ENCODE data around the gene MMS22L.

MMS22L gene

DNA sequence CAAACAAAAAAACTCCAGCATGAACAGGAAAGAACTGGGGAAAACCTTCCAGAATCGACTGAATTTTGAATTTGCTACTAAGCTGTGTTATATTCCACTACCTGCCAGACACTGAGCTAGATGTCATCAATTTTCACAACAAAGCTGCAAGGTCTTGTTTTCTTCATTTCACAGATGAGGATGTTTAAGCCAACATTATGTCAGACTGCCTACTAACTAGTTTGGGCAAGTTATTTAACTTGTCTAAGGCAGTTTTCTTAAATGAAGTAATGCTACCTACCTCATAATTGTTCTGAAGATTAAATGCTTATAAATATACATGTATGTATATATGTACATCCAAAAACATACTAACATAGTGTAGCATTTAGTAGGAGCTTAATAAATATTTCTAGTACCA, 144.4 kb downstream of the MMS22L start:
- DNase-seq, result no peak

DNA sequence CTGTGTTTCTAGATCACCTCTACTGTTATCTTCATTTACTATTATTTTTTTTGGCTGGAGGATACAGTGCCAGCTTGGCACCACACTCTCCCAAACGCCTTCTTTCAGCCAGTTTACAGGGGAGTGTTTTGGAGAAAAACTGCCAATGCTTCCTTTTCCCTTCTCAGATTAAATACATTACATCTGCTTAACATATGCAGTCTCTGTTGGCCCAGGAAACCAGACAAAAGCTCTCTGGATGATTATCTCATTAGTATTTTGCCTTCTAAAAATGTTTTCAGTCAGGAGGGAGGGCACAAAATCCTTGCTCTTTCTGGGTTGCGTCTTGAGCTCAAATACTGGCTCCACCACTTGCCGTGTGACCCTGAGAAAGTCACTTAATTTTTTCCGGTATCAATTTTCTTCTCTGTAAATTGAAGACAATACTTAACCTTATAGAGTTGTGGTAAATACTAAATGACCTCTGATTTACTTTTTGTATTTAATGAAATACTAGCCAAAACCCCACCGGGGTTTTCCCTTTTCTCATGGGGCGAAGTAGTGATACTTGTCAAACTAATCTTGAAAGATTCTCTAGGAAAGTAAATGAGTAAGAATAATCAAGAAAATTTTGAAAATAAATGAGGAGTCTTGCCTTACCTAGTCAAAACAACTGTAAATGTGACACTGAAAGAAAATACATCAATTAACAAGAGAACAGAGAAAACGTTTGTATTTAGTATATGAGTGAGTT, 146.2 kb downstream of the MMS22L start:
- no peak for DNase-seq

DNA sequence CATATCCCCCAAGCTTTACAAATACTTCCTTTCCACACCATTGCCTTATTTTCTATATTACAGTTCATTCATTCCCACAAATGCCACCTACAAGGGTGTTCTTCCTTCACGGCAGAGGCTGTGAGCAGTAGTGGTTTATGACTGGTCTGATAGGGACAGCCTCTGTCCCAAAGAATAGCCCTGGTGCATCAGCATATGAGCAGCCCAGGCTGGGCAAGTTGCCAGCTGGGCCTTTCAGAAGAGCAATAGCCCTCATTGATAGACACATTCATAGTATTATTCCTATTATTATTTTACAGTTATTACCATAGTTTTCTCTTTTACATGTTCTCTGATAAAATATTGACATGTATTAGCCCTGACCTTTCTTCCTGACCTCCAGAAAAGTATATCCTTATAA, 149.9 kb downstream of the MMS22L start:
- DNase-seq, result no peak

DNA sequence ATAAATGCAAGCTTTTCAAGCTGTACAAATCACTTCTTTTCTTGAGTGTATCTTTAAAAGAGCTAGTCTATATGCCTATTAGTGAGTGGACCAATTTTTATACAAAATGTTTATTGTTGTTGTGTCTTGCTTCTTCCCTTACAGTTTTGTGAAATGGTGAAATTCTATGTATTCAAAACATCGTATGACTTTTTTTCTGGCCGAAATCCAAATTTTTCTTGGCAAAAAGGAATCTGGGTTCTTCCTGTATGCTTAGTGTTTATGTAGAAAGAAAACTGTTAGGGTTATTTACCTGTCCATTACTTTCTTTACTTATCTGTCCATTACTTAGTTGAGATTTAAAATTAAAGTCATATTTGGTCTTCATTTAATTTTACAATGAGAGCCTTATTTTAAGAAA, 153.9 kb downstream of the MMS22L start:
- no peak for DNase-seq

DNA sequence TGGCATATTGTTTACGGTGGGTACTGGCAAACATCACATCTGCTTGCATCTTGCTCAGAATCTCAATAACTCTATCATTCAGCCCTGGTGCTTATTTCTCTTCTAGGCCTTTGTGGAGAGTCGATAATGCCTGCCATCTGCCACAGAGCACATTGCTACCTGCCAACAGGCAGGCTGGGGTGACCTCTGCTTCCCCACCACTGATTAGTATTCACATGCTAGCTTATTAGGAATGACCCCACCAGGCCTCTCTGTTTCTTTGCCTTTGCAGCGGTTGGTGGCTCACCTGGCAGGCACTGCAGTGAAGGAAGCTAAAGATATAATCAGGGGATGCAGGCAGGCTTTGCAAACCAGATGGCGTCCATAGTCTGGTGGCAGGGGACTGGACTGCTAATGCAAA, 154.5 kb downstream of the MMS22L start:
- DNase-seq, result no peak

DNA sequence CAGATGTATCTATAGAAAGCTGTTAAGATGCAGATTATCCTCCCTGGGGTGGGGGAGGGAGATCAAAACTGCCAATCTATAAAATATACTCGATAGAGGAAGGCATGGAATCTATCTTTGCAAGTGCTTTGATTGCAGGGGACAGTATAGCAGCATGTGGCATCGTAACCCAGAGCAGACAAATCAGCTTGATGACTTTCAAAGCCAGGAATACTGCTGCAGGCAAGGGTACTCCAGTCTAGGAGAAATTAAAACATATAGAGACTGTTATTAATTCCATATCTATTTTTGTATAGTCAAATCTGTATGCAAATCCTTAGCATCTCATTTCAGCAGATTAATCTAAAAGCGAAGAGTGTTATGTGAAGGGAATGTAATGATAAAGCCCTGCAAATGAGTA, 159.4 kb downstream of the MMS22L start:
- no peak for DNase-seq

DNA sequence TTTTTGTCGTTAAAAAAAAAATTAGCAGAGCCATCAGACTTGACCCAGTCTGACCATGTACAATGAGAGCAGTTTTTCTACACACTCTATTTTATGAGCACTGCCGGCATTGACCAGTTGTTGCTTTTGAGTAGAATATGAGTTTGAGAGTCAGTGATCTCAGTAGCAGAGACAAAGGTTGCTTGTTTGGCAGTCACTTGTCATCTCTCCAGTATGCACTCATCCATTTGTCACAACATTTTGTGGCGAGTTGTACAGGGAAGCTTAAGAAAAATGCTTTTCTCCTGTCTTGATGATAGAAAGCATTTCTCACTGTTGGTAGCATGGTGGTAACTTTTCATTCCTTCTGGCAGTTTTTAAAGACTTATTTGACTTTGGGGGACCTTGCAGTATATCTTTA, 159.9 kb downstream of the MMS22L start:
- no peak for DNase-seq

DNA sequence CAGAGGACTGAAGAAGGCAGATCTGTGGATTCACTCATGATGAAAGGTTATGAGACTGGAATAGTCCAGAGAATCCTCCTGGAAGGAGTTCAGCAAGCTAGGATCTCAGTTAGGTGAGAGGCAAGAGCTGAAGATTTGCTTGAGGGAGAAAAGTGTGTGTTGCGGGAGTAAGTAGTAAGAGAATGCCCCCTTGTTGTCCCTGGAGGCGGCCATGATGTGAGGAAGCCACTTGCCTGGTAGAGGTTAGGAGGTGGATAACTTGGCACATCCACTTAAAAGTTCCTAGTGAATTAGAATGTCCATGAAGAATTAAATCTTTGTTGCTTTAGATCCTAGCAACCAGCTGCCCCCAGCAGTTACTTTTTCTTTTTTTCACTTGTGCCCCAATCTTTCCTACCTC, 162.5 kb downstream of the MMS22L start:
- no peak for DNase-seq

DNA sequence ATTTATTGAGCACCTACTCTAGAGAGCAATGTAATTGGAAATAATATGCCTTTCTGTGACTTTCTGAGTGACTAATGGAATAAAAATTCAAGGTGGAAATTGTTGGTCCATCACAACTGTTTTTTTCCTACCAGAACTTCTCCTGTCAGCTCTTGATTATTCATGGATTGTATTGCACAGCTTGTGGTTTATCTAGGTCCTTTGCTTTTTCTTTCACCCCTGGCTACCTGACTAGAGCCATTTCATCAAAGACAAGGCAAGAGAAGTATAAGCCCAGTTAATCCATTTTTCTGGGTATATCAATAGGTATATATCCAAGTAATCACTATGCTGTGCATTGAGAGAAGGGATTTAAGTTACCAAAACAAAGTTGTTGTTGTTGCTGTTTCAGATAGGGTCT, 168.4 kb downstream of the MMS22L start:
- DNase-seq, result no peak

DNA sequence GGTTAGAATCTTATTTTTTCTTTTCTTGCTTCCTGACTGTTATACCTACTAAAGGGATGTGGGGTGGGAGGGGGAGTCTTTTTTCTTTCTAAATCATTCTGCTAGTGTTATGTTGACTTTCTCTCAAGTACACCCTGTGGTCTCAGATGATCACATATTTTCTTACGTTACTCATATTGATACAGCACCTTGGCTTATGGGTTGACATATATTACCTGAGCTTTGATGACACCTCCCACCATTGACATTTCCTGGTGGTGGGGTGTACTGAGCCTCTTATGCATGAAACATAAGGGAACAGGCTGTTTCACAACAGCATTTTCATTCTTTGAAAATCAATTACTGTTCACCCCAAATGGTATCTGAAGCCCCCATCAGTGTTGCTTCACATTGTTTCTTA, 169.8 kb downstream of the MMS22L start:
- peak; percentile 68 for DNase-seq

DNA sequence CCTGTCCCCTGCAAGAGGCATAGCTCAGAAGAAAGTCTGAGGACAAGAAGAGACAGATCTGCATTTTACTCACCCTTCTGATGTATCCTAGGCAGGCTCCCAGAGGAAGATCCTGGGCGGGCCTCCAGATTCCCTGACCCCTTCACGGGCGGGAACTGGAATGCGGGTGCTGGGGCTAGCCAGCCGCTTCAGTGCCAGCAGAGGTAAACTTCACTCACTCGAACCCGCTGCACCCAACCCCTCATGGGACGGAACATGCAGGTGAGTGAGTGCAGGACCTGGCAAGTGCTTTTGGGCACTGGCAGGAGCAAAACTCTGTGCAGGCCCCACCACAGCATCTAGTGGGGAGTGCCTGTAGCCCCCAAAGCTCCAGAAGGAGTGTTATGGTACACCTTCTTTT, 171.8 kb downstream of the MMS22L start:
- no peak for DNase-seq

DNA sequence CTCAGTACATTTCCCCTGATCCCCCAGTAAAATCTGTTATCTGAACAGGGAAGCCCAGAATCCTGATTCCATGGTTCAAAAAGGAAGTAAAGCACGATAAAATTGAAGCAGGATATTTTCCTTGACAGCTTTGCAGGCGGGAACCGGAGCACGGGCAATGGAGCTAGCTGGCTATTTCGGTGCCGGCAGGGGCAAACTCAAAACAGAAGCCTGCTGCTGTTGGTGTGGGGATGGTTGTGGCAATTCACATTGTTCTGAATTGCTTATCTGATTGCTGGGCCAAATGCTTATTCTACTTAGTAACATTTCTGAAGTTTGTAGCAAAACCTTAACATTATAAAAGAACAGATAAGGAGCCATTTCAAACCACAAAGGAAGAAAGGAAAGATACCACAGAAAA, 172.4 kb downstream of the MMS22L start:
- no peak for DNase-seq

DNA sequence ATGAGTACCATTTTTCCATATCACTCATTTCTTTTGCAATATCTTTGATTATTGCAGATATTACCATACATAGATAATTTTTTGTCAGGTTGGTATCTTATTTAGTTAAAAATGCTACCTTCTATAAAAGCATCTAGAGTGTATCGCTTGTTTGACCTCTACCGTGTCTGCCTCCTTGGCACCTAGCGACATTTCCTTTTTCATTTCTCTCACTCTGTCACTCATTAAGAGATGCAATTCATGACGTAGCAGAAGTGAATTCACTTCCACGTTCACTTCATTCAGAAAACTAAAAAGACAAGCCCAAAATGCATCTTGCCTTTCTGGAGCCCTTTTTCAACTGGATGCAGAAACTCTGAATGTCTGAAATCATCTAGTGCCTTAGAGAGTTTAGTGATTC, 172.9 kb downstream of the MMS22L start:
- no peak for DNase-seq

DNA sequence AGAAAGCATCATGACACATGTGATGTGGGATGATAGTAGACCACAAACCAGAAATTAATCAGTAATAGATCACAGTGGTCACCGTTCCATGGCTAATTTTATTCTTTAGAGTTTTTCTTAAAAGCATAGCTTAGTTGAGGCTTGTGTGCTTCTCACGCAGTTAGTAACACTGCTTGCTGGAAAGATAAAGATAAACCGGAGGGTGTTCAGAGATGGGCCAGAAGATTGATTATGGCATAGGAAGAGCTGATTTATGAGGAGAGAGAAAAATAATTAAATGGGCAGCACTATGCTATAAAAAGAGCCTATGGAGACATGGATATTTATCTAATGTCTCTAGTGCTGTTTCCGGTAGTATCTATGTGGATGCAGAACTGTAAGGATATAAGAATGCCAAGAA, 173.6 kb downstream of the MMS22L start:
- no peak for DNase-seq

DNA sequence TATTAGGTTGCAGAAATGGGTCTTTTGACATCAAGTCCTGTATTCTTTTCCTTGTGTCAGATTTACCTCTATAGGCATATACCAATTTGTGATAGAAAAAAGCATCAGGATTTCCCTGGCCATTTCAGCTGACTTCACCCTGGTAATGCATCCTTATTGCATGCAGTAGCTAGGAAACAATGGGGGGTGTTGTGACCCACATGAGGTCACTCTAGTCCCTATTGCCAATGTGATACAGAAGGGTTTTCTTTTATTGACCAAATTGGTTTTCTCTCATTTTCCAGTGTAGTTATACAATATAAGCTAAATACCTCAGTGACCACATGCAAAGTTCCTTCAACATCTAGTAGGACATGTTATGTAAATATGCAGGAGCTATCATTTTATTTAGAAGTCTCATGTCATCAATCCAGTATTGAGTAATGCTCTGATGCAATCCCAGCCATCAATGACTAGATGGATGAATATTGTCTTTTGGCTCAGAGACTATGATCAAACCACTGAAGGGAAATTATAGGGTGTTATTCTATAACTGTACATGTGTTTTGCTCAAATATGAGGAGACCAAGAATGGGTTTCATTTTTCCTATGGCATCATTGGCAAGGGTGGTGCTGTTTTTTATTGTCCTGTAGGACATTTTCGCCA, 180.7 kb downstream of the MMS22L start:
- DNase-seq, result peak; percentile 12

DNA sequence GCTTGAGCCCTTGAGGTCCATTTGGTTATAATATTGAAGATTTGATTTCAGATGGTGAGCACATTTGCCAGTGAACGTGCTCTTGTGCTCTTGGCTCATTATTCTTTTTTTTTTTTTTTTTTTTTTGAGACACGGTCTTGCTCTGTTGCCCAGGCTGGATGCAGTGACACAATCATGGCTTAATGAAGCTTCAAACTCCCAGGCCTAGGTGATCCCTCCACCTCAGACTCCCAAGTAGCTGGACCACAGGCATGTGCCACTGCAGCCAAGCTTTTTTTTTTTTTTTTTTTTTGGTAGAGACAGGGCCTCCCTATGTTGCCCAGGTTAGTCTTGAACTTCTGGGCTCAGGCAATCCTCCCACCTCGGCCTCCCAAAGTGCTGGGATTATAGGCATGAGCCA, 182.3 kb downstream of the MMS22L start:
- DNase-seq, result no peak

DNA sequence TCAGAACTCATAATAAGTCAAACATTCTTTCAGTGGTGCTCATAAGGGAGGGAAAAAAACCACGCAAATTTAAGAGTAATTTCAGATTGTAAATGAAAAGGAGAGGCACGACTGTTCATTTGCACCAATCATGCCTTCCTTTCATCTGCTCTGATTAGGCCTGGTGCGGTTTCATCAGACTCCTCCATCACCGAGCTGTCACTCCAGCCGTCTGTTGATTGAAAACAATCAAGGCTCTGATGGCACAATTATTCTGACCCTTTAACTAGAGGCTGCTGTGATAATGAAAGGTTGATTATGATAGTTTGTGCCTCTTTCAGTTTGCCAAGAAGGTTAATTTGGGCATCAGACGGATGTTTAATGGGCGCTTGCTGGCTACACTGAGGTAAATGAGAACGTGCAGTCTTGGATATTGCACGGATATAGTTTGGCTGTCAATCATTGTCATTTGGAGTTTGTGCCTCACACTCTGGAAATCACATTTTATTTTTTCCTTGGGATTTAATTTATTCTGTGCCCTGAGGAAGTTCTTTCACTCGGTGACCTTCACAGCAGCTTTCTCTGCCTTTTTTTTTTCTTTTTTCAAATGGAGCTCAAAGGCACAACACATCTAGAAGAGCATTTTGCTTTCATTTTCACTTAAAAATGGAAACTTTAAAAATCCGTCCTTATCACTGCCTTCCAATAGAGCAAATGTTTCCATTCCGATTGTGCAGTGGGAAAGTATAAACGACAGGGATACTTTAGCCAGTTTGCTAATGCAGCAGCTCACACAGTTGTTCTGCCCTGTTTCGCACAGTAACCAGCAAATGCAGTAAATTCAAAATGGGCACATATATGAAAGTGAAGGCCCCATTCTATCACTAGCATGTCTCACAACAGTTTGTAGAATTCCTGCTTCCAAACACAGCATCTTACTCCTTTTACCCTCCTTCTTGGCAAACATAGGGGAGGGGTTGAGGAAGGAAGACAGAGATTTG, 185.7 kb downstream of the MMS22L start:
- DNase-seq, result no peak

DNA sequence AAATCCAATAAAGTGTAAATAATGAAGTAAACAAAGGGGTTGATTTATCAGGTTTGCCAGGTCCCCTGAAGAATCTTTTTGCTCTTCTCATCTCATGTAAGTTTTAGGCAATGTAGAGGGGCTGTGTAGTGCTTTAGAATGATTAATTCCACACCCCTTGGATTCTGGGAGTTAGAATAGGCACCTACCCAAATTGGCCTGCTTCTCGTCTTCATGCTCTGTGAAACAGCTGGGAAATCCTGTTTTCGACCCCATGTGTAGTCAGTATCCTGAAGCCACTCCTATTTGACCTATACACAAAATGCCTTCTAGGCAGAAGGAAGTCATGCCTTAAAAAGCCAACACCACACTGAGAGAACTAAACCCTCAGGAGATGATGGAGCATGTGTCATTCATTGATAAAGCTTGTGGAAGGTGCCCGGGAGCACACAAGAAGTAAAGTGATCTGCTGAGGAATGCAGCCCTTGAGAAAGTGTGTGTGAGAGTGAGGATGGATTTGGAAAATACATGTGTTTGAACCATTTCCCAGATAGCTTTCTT, 187.6 kb downstream of the MMS22L start:
- DNase-seq, result no peak

DNA sequence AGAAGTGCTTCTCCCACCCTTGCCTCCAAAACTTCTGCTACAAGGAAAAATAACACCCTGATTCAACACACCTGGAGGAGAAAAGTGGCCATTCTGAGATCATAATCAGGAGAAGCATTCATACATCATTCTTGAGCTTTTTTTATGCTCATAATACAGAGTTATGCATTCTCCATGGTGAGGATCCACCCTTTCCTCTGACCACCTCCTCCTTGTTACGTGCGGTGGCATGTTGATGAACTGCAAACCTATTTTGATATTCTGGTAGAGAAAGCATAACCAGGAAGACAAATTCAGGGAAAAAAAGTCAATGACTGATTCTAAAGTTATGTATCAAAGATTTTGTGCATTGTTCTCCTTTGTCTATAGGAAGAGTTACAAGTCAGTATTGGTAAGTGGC, 188.6 kb downstream of the MMS22L start:
- no peak for DNase-seq

DNA sequence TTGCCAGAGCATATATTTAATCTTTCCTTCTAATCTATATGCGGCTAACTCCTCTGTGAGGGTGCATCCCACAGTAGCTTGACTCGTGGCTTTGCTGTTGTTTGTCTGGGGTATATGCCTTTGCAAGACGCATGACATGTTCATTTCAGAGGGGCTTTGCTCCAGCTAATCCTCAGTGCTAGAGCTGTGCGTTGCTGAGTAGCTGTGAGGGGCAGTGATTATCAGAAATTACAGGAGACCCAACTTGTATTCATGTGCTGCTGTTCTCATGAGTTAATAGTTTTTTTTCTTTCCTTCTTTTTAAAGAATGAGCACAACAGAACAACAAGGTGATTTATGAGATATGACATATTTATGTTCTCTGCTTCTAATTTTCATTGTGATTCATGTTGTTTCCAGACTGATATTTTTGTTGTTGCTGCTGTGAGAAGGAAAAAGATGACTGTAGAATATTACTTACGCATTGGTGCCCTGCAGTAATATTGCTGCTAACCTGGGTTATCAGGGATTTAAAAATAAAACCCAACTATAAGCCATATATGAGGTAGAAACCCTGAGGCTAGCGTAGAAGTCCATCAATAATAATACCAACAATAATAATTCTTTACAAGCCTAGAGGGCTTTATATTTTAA, 190.2 kb downstream of the MMS22L start:
- no peak for DNase-seq

Data from activated CD4-positive, alpha-beta T cell treated with anti-CD3 and anti-CD28 coated beads, Interleukin-10, Interleukin-2, amounts not matched to agents 100 ng/mL and 50 ng/mL, durations not matched to agents 16 hours and 8 hours (primary cell).